K562 (cell line): ENCODE data around the gene MYCBPAP. TPM values are rescaled to one million over a fixed set of nuclear protein-coding genes. Genes with fewer than 3 reads are reported as not detected.

Source experiments
- SAP30 ChIP-seq: fragments of 200-600 bp; sonication (generic); IDR thresholded peaks from 2 replicates; pipeline ENCODE4 v1.6.1; 2012; ENCODE audit warnings: borderline replicate concordance, low read depth, mild to moderate bottlenecking, moderate library complexity, low read length, control low read depth, inconsistent platforms; ENCODE audit not compliant: insufficient read depth, poor library complexity, severe bottlenecking
- ZNF23 ChIP-seq: fragments of 250-450 bp; sonication (Bioruptor Pico); IDR thresholded peaks from 2 replicates; pipeline ENCODE4 v1.4.0; 2020; ENCODE audit warnings: mild to moderate bottlenecking
- polyA plus RNA-seq, 8 experiments: library from polyadenylated mRNA; depleted of rRNA in 4 of 8; stranded (reverse) in 5 of 8; unstranded in 3 of 8; fragments of >200 nt; fragmentation: Nextera tagmentation in 2 of 8; fragmentation: Illumina TruSeq in 1 of 8; extraction: Ambion mirVana in 2 of 8; extraction: Trizol in 1 of 8; gene quantifications; 2 replicates each; pipeline versions ENCODE4 v1.2.1 to v1.2.3, GENCODE V29; 2011 to 2014; ENCODE audit warnings: inconsistent platforms in 1 of 8, missing spikeins in 1 of 8
- total RNA-seq, 7 experiments: library from RNA; depleted of rRNA in 6 of 7; stranded (reverse); fragments of >200 nt in 6 of 7; fragmentation: Illumina TruSeq in 2 of 7; extraction: Trizol in 2 of 7; gene quantifications; 2 replicates each; pipeline versions ENCODE4 v1.2.1 to v1.2.3, GENCODE V29; 2011 to 2021; ENCODE audit warnings: low replicate concordance in 1 of 7
- TF ChIP-seq, protein P1 (sequence below): fragments of 450-650 bp; IDR thresholded peaks from 2 replicates; pipeline ENCODE4 v1.6.1; 2016; ENCODE audit warnings: low read depth
- TF ChIP-seq, protein P2 (sequence below): fragments of 250-450 bp; sonication (Bioruptor Pico); IDR thresholded peaks from 2 replicates; pipeline ENCODE4 v1.5.0; 2021; ENCODE audit warnings: mild to moderate bottlenecking, moderate library complexity
- TF ChIP-seq, protein P3 (sequence below): sonication (generic); formaldehyde crosslinking; IDR thresholded peaks from 2 replicates; pipeline ENCODE4 v1.8.0; 2022; ENCODE audit warnings: mild to moderate bottlenecking, missing genetic modification reagents
- TF ChIP-seq, protein P4 (sequence below): sonication (generic); formaldehyde crosslinking; IDR thresholded peaks from 2 replicates; pipeline ENCODE4 v1.8.0; 2022; ENCODE audit warnings: mild to moderate bottlenecking, missing genetic modification reagents

Gene MYCBPAP
- total and polyA plus RNA-seq, 9 of the 15 experiments (the other 6 are each of a cell fraction or from before 2014, with no cell fraction given): not detected

DNA sequence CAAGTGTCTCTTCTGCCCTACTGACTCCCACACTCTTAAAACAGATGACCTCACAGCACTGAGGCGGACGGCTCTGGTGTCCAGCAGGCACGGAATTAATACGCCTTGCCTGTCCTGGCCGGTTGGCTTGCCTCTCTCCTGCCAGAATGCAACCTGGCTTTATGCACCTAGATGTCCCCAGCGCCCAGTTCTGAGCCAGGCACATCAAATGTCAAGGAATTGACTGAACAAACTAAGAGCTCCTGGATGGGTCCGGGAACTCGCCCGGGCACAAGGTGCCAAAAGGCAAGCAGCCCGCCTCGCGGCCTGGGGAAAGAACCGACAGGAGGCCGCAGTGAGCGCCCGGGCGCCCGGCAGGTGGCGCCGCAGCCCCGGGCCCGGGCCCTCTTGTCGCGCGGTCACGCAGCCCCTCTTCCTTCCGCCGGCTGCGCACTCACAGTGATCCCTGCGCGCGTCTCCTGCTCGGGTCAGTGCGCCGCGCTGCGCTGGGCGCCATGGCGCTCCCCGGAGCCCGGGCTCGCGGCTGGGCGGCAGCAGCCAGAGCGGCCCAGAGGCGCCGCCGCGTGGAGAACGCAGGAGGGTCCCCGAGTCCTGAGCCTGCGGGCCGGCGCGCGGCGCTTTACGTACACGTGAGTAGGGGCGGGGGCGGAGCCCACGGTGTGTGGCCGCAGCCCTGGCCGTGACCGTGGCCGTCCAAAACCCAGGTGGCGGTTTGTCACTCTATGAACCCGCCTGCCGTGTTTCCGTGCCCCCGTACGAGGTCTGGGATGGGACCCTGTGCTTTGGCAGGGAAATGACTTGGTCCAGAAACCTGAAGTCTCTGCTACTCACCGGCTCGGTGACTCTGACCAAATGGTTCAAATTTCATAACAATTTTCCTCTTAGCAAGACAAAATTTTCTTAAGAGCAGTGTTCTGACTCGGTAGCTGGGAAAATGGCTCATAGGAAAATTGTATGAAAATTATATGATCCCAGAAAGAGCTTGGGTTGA is 29.6 kb upstream of the MYCBPAP start, which contains the start of gene RSAD1 (continued):
- TF ChIP-seq, protein P1, sequence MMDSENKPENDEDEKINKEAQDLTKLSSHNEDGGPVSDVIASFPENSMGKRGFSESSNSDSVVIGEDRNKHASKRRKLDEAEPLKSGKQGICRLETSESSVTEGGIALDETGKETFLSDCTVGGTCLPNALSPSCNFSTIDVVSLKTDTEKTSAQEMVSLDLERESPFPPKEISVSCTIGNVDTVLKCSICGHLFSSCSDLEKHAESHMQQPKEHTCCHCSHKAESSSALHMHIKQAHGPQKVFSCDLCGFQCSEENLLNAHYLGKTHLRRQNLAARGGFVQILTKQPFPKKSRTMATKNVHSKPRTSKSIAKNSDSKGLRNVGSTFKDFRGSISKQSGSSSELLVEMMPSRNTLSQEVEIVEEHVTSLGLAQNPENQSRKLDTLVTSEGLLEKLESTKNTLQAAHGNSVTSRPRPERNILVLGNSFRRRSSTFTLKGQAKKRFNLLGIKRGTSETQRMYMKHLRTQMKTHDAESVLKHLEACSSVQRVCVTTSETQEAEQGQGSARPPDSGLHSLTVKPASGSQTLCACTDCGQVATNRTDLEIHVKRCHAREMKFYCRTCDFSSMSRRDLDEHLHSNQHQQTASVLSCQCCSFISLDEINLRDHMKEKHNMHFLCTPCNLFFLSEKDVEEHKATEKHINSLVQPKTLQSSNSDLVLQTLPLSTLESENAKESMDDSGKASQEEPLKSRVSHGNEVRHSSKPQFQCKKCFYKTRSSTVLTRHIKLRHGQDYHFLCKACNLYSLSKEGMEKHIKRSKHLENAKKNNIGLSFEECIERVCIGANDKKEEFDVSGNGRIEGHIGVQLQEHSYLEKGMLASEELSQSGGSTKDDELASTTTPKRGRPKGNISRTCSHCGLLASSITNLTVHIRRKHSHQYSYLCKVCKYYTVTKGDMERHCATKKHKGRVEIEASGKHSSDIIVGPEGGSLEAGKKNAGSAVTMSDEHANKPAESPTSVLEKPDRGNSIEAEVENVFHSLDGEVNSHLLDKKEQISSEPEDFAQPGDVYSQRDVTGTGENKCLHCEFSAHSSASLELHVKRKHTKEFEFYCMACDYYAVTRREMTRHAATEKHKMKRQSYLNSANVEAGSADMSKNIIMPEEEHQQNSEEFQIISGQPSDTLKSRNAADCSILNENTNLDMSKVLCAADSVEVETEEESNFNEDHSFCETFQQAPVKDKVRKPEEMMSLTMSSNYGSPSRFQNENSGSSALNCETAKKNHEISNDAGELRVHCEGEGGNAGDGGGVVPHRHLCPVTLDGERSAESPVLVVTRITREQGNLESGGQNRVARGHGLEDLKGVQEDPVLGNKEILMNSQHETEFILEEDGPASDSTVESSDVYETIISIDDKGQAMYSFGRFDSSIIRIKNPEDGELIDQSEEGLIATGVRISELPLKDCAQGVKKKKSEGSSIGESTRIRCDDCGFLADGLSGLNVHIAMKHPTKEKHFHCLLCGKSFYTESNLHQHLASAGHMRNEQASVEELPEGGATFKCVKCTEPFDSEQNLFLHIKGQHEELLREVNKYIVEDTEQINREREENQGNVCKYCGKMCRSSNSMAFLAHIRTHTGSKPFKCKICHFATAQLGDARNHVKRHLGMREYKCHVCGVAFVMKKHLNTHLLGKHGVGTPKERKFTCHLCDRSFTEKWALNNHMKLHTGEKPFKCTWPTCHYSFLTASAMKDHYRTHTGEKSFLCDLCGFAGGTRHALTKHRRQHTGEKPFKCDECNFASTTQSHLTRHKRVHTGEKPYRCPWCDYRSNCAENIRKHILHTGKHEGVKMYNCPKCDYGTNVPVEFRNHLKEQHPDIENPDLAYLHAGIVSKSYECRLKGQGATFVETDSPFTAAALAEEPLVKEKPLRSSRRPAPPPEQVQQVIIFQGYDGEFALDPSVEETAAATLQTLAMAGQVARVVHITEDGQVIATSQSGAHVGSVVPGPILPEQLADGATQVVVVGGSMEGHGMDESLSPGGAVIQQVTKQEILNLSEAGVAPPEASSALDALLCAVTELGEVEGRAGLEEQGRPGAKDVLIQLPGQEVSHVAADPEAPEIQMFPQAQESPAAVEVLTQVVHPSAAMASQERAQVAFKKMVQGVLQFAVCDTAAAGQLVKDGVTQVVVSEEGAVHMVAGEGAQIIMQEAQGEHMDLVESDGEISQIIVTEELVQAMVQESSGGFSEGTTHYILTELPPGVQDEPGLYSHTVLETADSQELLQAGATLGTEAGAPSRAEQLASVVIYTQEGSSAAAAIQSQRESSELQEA: no peak
- TF ChIP-seq, protein P2, sequence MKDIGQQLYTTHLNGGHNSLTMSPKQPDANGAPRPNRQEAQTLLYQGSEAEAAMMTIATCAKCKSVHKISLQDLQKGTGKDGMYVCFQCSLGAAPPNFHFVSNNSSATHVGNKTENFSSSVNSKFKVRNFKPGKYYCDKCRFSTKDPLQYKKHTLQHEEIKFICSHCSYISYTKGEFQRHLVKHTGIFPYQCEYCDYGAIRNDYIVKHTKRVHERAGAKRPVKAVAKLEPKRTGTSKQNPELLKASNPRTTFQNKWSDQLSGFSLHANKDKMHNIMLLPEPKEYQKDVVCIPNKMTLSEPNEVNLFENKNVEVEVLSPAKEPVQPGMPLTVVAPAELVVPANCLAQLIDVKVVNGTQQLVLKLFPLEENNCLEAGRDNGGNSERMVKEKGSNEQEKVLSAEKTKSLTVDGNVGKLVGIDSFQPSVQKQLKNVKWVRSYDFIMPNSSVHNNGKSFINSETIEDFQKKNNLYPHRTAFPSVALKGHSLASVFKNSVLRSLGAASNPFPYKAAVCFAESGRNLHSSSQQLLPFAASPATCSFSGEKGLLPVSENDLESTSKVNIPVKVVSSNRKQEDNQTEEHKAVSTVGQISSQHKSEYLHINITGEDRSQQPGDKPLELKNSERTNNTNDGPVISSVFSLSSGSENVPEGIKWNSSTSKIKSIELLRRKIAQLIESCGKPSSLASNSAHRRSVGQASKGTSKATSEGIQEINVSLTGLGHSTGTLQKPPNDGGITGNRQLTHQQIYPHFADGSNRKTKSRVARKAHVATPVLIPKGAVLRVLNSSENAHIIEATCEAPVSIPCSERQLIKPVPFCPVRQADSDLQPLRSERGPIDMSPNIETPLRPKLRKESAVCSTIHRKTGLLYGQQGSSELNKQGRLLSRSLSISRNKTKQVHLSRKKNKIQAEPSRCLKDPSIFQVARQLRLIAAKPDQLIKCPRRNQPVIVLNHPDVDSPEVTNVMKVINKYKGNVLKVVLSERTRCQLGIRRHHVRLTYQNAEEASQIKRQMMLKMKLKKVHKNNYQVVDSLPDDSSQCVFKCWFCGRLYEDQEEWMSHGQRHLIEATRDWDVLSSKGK (CRISPR knock-in tag): no peak
- TF ChIP-seq, protein P3, sequence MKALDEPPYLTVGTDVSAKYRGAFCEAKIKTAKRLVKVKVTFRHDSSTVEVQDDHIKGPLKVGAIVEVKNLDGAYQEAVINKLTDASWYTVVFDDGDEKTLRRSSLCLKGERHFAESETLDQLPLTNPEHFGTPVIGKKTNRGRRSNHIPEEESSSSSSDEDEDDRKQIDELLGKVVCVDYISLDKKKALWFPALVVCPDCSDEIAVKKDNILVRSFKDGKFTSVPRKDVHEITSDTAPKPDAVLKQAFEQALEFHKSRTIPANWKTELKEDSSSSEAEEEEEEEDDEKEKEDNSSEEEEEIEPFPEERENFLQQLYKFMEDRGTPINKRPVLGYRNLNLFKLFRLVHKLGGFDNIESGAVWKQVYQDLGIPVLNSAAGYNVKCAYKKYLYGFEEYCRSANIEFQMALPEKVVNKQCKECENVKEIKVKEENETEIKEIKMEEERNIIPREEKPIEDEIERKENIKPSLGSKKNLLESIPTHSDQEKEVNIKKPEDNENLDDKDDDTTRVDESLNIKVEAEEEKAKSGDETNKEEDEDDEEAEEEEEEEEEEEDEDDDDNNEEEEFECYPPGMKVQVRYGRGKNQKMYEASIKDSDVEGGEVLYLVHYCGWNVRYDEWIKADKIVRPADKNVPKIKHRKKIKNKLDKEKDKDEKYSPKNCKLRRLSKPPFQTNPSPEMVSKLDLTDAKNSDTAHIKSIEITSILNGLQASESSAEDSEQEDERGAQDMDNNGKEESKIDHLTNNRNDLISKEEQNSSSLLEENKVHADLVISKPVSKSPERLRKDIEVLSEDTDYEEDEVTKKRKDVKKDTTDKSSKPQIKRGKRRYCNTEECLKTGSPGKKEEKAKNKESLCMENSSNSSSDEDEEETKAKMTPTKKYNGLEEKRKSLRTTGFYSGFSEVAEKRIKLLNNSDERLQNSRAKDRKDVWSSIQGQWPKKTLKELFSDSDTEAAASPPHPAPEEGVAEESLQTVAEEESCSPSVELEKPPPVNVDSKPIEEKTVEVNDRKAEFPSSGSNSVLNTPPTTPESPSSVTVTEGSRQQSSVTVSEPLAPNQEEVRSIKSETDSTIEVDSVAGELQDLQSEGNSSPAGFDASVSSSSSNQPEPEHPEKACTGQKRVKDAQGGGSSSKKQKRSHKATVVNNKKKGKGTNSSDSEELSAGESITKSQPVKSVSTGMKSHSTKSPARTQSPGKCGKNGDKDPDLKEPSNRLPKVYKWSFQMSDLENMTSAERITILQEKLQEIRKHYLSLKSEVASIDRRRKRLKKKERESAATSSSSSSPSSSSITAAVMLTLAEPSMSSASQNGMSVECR (CRISPR knock-in tag): peak; percentile 75
- TF ChIP-seq ZNF23 (CRISPR knock-in tag) (no peak), SAP30 (peak; percentile 87)
- TF ChIP-seq, protein P4, sequence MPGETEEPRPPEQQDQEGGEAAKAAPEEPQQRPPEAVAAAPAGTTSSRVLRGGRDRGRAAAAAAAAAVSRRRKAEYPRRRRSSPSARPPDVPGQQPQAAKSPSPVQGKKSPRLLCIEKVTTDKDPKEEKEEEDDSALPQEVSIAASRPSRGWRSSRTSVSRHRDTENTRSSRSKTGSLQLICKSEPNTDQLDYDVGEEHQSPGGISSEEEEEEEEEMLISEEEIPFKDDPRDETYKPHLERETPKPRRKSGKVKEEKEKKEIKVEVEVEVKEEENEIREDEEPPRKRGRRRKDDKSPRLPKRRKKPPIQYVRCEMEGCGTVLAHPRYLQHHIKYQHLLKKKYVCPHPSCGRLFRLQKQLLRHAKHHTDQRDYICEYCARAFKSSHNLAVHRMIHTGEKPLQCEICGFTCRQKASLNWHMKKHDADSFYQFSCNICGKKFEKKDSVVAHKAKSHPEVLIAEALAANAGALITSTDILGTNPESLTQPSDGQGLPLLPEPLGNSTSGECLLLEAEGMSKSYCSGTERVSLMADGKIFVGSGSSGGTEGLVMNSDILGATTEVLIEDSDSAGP (CRISPR knock-in tag): no peak
